Esophagus muscularis mucosa (tissue), 3 donors: ENCODE measurements around the gene UXT.

Experiments used
- CTCF ChIP-seq, 3 experiments: fragments of 200-600 bp in 2 of 3; fragments of 450-650 bp in 1 of 3; sonication (generic) in 2 of 3; IDR thresholded peaks; one replicate each; pipeline ENCODE4 v1.5.1; 2017 to 2019; ENCODE audit warnings: antibody characterized with exemption in 3 of 3, mild to moderate bottlenecking in 2 of 3, moderate library complexity in 1 of 3
- POLR2A ChIP-seq: fragments of 450-650 bp; IDR thresholded peaks from one replicate; pipeline ENCODE4 v1.6.1; 2017; ENCODE audit warnings: antibody characterized with exemption, moderate library complexity, mild to moderate bottlenecking, low read depth

- TF ChIP-seq CTCF (IDR thresholded peaks at IDR 0.05) (no peak), POLR2A (no peak)
These were observed 47.6 kb upstream of the UXT start for GRCh38 chrX:47706575-47706974.
